NCI-H2227 (cell line): ENCODE measurements around the gene OTOF.

ENCODE experiments used
- DNase-seq: peaks from one replicate; lab custom pipeline; 2025; ENCODE audit not compliant: unreplicated experiment; lab: John Stamatoyannopoulos, UW

Gene OTOF

GRCh38 chr2:26466662-26467310, 11.1 kb downstream of the OTOF start:
- no peak for DNase-seq

- DNase-seq: no peak
These were observed 11.9 kb downstream of the OTOF start for GRCh38 chr2:26465981-26466471.

- DNase-seq: no peak
These were observed 12.5 kb downstream of the OTOF start for GRCh38 chr2:26465266-26465925.

- no peak for DNase-seq
These were observed 13.3 kb downstream of the OTOF start for GRCh38 chr2:26464390-26465265.

GRCh38 chr2:26463244-26464192, 14.4 kb downstream of the OTOF start:
- DNase-seq: no peak

- no peak for DNase-seq
These were observed 15.2 kb downstream of the OTOF start for GRCh38 chr2:26462511-26463243.

GRCh38 chr2:26462100-26462499, 15.8 kb downstream of the OTOF start:
- no peak for DNase-seq

GRCh38 chr2:26461601-26462023, 16.3 kb downstream of the OTOF start:
- DNase-seq: no peak

- no peak for DNase-seq
These were observed 17.3 kb downstream of the OTOF start for GRCh38 chr2:26460613-26461031.

GRCh38 chr2:26459991-26460612, 17.8 kb downstream of the OTOF start:
- DNase-seq: no peak

- no peak for DNase-seq
These were observed 19.4 kb downstream of the OTOF start for GRCh38 chr2:26458365-26459042.

GRCh38 chr2:26457695-26458364, 20.1 kb downstream of the OTOF start:
- DNase-seq: no peak

GRCh38 chr2:26457251-26457666, 20.7 kb downstream of the OTOF start:
- no peak for DNase-seq

GRCh38 chr2:26456440-26457250, 21.3 kb downstream of the OTOF start:
- no peak for DNase-seq

- DNase-seq: no peak
These were observed 22.1 kb downstream of the OTOF start for GRCh38 chr2:26455670-26456439.

GRCh38 chr2:26455037-26455669, 22.8 kb downstream of the OTOF start:
- no peak for DNase-seq
